ENCODE results near the gene WDR3. TPM values are rescaled to one million over a fixed set of nuclear protein-coding genes. Genes with fewer than 3 reads are reported as not detected.
A peak's percentile ranks its signal among the peaks of the same experiment; 100 is the strongest.

WDR3 gene
- 10 to 100 TPM; 23.8 to 26.1 TPM for total RNA-seq

- Mint-ChIP-seq H3K36me3 (peaks cover 6% of the 10 kb centered on the region), H3K4me3 (peak within 1 kb of the TSS; percentile 97), H3K27me3 (no peaks in the 10 kb centered on the region), H3K4me1 (peaks cover 37% of the 10 kb centered on the region), H3K9me3 (no peaks in the 10 kb centered on the region), H3K27ac (peak within 1 kb of the TSS; percentile 93)
- DNase-seq (peak; percentile 91), ATAC-seq (ENCODE audit: low read depth) (peak; percentile 93)
- POLR2A ChIA-PET = interaction anchor here (0.6 to 2.0 kb wide), 5 partner anchors 8 to 869 kb away, joined by 3 to 8 read pairs (median 4); partner anchors contain the start of gene TTF2
These were observed at the start of gene WDR3, which contains the start of gene GDAP2 for GRCh38 chr1:117929343-117930172. Gene WDR3 (plus strand): TSS chr1:117929739. CDS start chr1:117933320, 3,581 bp downstream. Gene GDAP2 (minus strand): TSS chr1:117929621. CDS start chr1:117920357, 9,264 bp downstream.

- ATAC-seq (ENCODE audit: low read depth) = no peak
- Mint-ChIP-seq H3K4me1 (peaks cover 4% of the 10 kb centered on the region), H3K4me3 (no peak overlapping the region), H3K27me3 (no peaks in the 10 kb centered on the region), H3K36me3 (peaks cover 11% of the 10 kb centered on the region), H3K9me3 (no peaks in the 10 kb centered on the region), H3K27ac (no peak overlapping the region)
- no peak for DNase-seq
- POLR2A ChIA-PET = no interaction called here
These were observed 45.9 kb upstream of the WDR3 start for GRCh38 chr1:117883616-117884015.

GRCh38 chr1:117886101-117886795 is 43.3 kb upstream of the WDR3 start:
- H3K9me3 Mint-ChIP-seq = no peaks in the 10 kb centered on the region
- H3K36me3 Mint-ChIP-seq = peaks cover 4% of the 10 kb centered on the region
- POLR2A ChIA-PET = no interaction called here
- peaks cover 4% of the 10 kb centered on the region for H3K4me1 Mint-ChIP-seq
- DNase-seq (no peak), ATAC-seq (ENCODE audit: low read depth) (no peak)
- H3K4me3 Mint-ChIP-seq = no peak overlapping the region
- no peaks in the 10 kb centered on the region for H3K27me3 Mint-ChIP-seq
- H3K27ac Mint-ChIP-seq = peak overlapping the region; percentile 24

- Mint-ChIP-seq H3K27me3 (no peaks in the 10 kb centered on the region), H3K36me3 (peaks cover 5% of the 10 kb centered on the region), H3K4me1 (peaks cover 5% of the 10 kb centered on the region), H3K27ac (no peak overlapping the region), H3K4me3 (no peak overlapping the region), H3K9me3 (no peaks in the 10 kb centered on the region)
- DNase-seq = no peak
- ATAC-seq (ENCODE audit: low read depth) = no peak
- POLR2A ChIA-PET = no interaction called here
These were observed 39.1 kb upstream of the WDR3 start for GRCh38 chr1:117890452-117890851.

- Mint-ChIP-seq H3K4me3 (no peak overlapping the region), H3K36me3 (peaks cover 1% of the 10 kb centered on the region), H3K4me1 (peaks cover 3% of the 10 kb centered on the region), H3K27ac (no peak overlapping the region), H3K27me3 (no peaks in the 10 kb centered on the region), H3K9me3 (no peaks in the 10 kb centered on the region)
- ATAC-seq (ENCODE audit: low read depth) (no peak), DNase-seq (no peak)
- POLR2A ChIA-PET = no interaction called here
These were observed 37.0 kb upstream of the WDR3 start for GRCh38 chr1:117892512-117892911.

- DNase-seq = no peak
- no peak overlapping the region for H3K27ac Mint-ChIP-seq
- H3K27me3 Mint-ChIP-seq = no peaks in the 10 kb centered on the region
- no peak for ATAC-seq (ENCODE audit: low read depth)
- H3K9me3 Mint-ChIP-seq = no peaks in the 10 kb centered on the region
- POLR2A ChIA-PET = no interaction called here
- peaks cover 1% of the 10 kb centered on the region for H3K36me3 Mint-ChIP-seq
- H3K4me3 Mint-ChIP-seq = no peak overlapping the region
- peaks cover 3% of the 10 kb centered on the region for H3K4me1 Mint-ChIP-seq
These were observed 35.5 kb upstream of the WDR3 start for GRCh38 chr1:117894078-117894477.

GRCh38 chr1:117895482-117896114 is 33.9 kb upstream of the WDR3 start:
- Mint-ChIP-seq H3K4me3 (no peak overlapping the region), H3K27ac (no peak overlapping the region), H3K27me3 (no peaks in the 10 kb centered on the region), H3K4me1 (peaks cover 6% of the 10 kb centered on the region), H3K9me3 (no peaks in the 10 kb centered on the region), H3K36me3 (peaks cover 1% of the 10 kb centered on the region)
- POLR2A ChIA-PET = no interaction called here
- ATAC-seq (ENCODE audit: low read depth) = peak; percentile 39
- DNase-seq = no peak

GRCh38 chr1:117897551-117897950 is 32.0 kb upstream of the WDR3 start:
- POLR2A ChIA-PET = no interaction called here
- ATAC-seq (ENCODE audit: low read depth) (no peak), DNase-seq (no peak)
- Mint-ChIP-seq H3K27me3 (no peaks in the 10 kb centered on the region), H3K4me1 (peaks cover 6% of the 10 kb centered on the region), H3K27ac (no peak overlapping the region), H3K36me3 (peaks cover 12% of the 10 kb centered on the region), H3K9me3 (no peaks in the 10 kb centered on the region), H3K4me3 (no peak overlapping the region)

- POLR2A ChIA-PET = no interaction called here
- Mint-ChIP-seq H3K9me3 (no peaks in the 10 kb centered on the region), H3K27me3 (no peaks in the 10 kb centered on the region), H3K4me3 (no peak overlapping the region), H3K4me1 (peaks cover 6% of the 10 kb centered on the region), H3K36me3 (peaks cover 20% of the 10 kb centered on the region), H3K27ac (no peak overlapping the region)
- ATAC-seq (ENCODE audit: low read depth) = no peak
- no peak for DNase-seq
These were observed 29.7 kb upstream of the WDR3 start for GRCh38 chr1:117899801-117900200.

GRCh38 chr1:117902944-117903343 is 26.6 kb upstream of the WDR3 start:
- DNase-seq (no peak), ATAC-seq (ENCODE audit: low read depth) (no peak)
- peaks cover 2% of the 10 kb centered on the region for H3K4me1 Mint-ChIP-seq
- POLR2A ChIA-PET = no interaction called here
- peaks cover 33% of the 10 kb centered on the region for H3K36me3 Mint-ChIP-seq
- H3K4me3 Mint-ChIP-seq = no peak overlapping the region
- no peaks in the 10 kb centered on the region for H3K27me3 Mint-ChIP-seq
- no peak overlapping the region for H3K27ac Mint-ChIP-seq
- no peaks in the 10 kb centered on the region for H3K9me3 Mint-ChIP-seq

GRCh38 chr1:117904485-117904884 is 25.1 kb upstream of the WDR3 start:
- Mint-ChIP-seq H3K9me3 (no peaks in the 10 kb centered on the region), H3K4me3 (no peak overlapping the region), H3K27ac (no peak overlapping the region), H3K36me3 (peaks cover 33% of the 10 kb centered on the region), H3K4me1 (peaks cover 2% of the 10 kb centered on the region), H3K27me3 (no peaks in the 10 kb centered on the region)
- POLR2A ChIA-PET = no interaction called here
- no peak for ATAC-seq (ENCODE audit: low read depth)
- DNase-seq = no peak

- no peak overlapping the region for H3K27ac Mint-ChIP-seq
- no peaks in the 10 kb centered on the region for H3K9me3 Mint-ChIP-seq
- no peaks in the 10 kb centered on the region for H3K27me3 Mint-ChIP-seq
- POLR2A ChIA-PET = no interaction called here
- no peak for DNase-seq
- ATAC-seq (ENCODE audit: low read depth) = no peak
- peaks cover 33% of the 10 kb centered on the region for H3K36me3 Mint-ChIP-seq
- H3K4me3 Mint-ChIP-seq = no peak overlapping the region
- H3K4me1 Mint-ChIP-seq = peaks cover 2% of the 10 kb centered on the region
These were observed 24.5 kb upstream of the WDR3 start for GRCh38 chr1:117905019-117905418.

GRCh38 chr1:117911051-117911450 is 18.5 kb upstream of the WDR3 start:
- DNase-seq = no peak
- H3K36me3 Mint-ChIP-seq = peaks cover 29% of the 10 kb centered on the region
- H3K4me3 Mint-ChIP-seq = no peak overlapping the region
- H3K27ac Mint-ChIP-seq = no peak overlapping the region
- POLR2A ChIA-PET = no interaction called here
- H3K4me1 Mint-ChIP-seq = peaks cover 3% of the 10 kb centered on the region
- no peaks in the 10 kb centered on the region for H3K9me3 Mint-ChIP-seq
- H3K27me3 Mint-ChIP-seq = no peaks in the 10 kb centered on the region
- ATAC-seq (ENCODE audit: low read depth) = no peak
